ENCODE measurements around the gene FAM78B.

Gene FAM78B

GRCh38 chr1:166166698-166167571 is at the start of gene FAM78B:
Gene FAM78B, minus strand, starts transcription at chr1:166167001. Its CDS starts 753 bp downstream, at chr1:166166248.
- DNase-seq = peak; percentile 43

- DNase-seq = no peak
Observed at GRCh38 chr1:166202546-166202945, 35.7 kb upstream of the FAM78B start.

GRCh38 chr1:166200743-166201142 is 33.9 kb upstream of the FAM78B start:
- no peak for DNase-seq

GRCh38 chr1:166197597-166197996 is 30.8 kb upstream of the FAM78B start:
- DNase-seq = no peak

GRCh38 chr1:166197141-166197540 is 30.3 kb upstream of the FAM78B start:
- no peak for DNase-seq

GRCh38 chr1:166193057-166193698 is 26.4 kb upstream of the FAM78B start:
- no peak for DNase-seq

GRCh38 chr1:166190400-166190799 is 23.6 kb upstream of the FAM78B start:
- DNase-seq = no peak

- no peak for DNase-seq
Observed at GRCh38 chr1:166189126-166189525, 22.3 kb upstream of the FAM78B start.

- DNase-seq = no peak
Observed at GRCh38 chr1:166185526-166185925, 18.7 kb upstream of the FAM78B start.

GRCh38 chr1:166184897-166185296 is 18.1 kb upstream of the FAM78B start:
- no peak for DNase-seq

GRCh38 chr1:166184012-166184411 is 17.2 kb upstream of the FAM78B start:
- no peak for DNase-seq

- DNase-seq = no peak
Observed at GRCh38 chr1:166182281-166182680, 15.5 kb upstream of the FAM78B start.

GRCh38 chr1:166176416-166176815 is 9.6 kb upstream of the FAM78B start:
- DNase-seq = no peak

GRCh38 chr1:166175032-166175431 is 8.2 kb upstream of the FAM78B start:
- DNase-seq = no peak

- no peak for DNase-seq
Observed at GRCh38 chr1:166174108-166174507, 7.3 kb upstream of the FAM78B start.

GRCh38 chr1:166172106-166172505 is 5.3 kb upstream of the FAM78B start:
- DNase-seq = no peak

- DNase-seq = no peak
Observed at GRCh38 chr1:166170726-166171125, 3.9 kb upstream of the FAM78B start.

- DNase-seq = no peak
Observed at GRCh38 chr1:166170075-166170474, 3.3 kb upstream of the FAM78B start.

- DNase-seq = no peak
Observed at GRCh38 chr1:166169182-166169581, 2.4 kb upstream of the FAM78B start.

- DNase-seq = no peak
Observed at GRCh38 chr1:166167572-166167925, 748 bp upstream of the FAM78B start.

GRCh38 chr1:166166329-166166697 is 488 bp downstream of the FAM78B start:
- DNase-seq = no peak

GRCh38 chr1:166165661-166166328 is 1.0 kb downstream of the FAM78B start:
- DNase-seq = peak; percentile 10

GRCh38 chr1:166164995-166165660 is 1.7 kb downstream of the FAM78B start:
- DNase-seq = peak; percentile 54
